T-cell (primary cell): ENCODE data around the gene NABP2. TPM values are rescaled to one million over a fixed set of nuclear protein-coding genes. Genes with fewer than 3 reads are reported as not detected.

ENCODE experiments used
- total RNA-seq, 35 experiments: library from RNA in 6 of 35; stranded (reverse) in 6 of 35; fragments of 120-200 nt in 1 of 35; gene quantifications; one replicate each; pipeline versions ENCODE4 v1.2.1 to v1.2.4 and lab custom pipeline; 2013 to 2026

Gene NABP2
- total RNA-seq, 5 donors from 2014 or later (not counting 1 experiment from before 2014, with no cell fraction given) = 11.8 to 19.1 (median 14.0) TPM

Other genes with a start within 250 kb of the NABP2 start
- 1 to 10 TPM; 2.6 to 7.3 (median 3.2) TPM for gene SUOX, start 227.1 kb upstream of the NABP2 start, total RNA-seq
- 10 to 100 TPM in 3 of 5 donors, 1 to 10 TPM in 2; 6.1 to 14.9 (median 13.2) TPM for gene IKZF4, start 203.3 kb upstream of the NABP2 start, total RNA-seq
- gene RPS26, start 182.4 kb upstream of the NABP2 start, total RNA-seq = 100 to 1,000 TPM in 1 of 5 donors, 10 to 100 TPM in 4; 30.3 to 141 (median 49.9) TPM
- 10 to 100 TPM in 1 of 5 donors, 1 to 10 TPM in 3, under 1 TPM in 1; 0.93 to 24.0 (median 8.2) TPM for gene ERBB3, start 144.2 kb upstream of the NABP2 start, total RNA-seq
- 100 to 1,000 TPM in 3 of 5 donors, 10 to 100 TPM in 2; 67.5 to 113 (median 104) TPM for gene PA2G4, start 119.8 kb upstream of the NABP2 start, total RNA-seq
- 1,000 to 10,000 TPM; 4,612 to 5,648 (median 5,133) TPM for gene RPL41, start 107.7 kb upstream of the NABP2 start, total RNA-seq
- gene ZC3H10, start 106.1 kb upstream of the NABP2 start, total RNA-seq = 10 to 100 TPM in 3 of 5 donors, 1 to 10 TPM in 2; 8.4 to 15.1 (median 11.4) TPM
- gene ESYT1, start 96.1 kb upstream of the NABP2 start, total RNA-seq = 100 to 1,000 TPM; 181 to 298 (median 276) TPM
- gene MYL6B, start 71.8 kb upstream of the NABP2 start, total RNA-seq = 10 to 100 TPM in 1 of 5 donors, 1 to 10 TPM in 4; 5.9 to 12.4 (median 7.7) TPM
- 100 to 1,000 TPM; 506 to 663 (median 569) TPM for gene MYL6, start 66.0 kb upstream of the NABP2 start, total RNA-seq
- 100 to 1,000 TPM; 135 to 160 (median 159) TPM for gene SMARCC2, start 34.9 kb upstream of the NABP2 start, total RNA-seq
- 10 to 100 TPM; 26.3 to 43.1 (median 39.4) TPM for gene RNF41, start 2.4 kb upstream of the NABP2 start, total RNA-seq
- 1 to 10 TPM in 1 of 5 donors, under 1 TPM in 2, not detected in 2; 0.57 to 1.4 (median 0.58) TPM for gene SLC39A5, start 5.7 kb downstream of the NABP2 start, total RNA-seq
- 10 to 100 TPM; 35.8 to 51.0 (median 43.1) TPM for gene ANKRD52, start 34.0 kb downstream of the NABP2 start, total RNA-seq
- 10 to 100 TPM; 29.9 to 38.4 (median 31.9) TPM for gene COQ10A, start 42.6 kb downstream of the NABP2 start, total RNA-seq
- 100 to 1,000 TPM; 135 to 166 (median 159) TPM for gene CS, start 76.0 kb downstream of the NABP2 start, total RNA-seq
- gene CNPY2, start 91.6 kb downstream of the NABP2 start, total RNA-seq = 10 to 100 TPM; 52.9 to 92.8 (median 90.8) TPM
- gene PAN2, start 109.7 kb downstream of the NABP2 start, total RNA-seq = 100 to 1,000 TPM; 126 to 187 (median 164) TPM
- gene IL23A, start 114.5 kb downstream of the NABP2 start, total RNA-seq = 10 to 100 TPM; 16.3 to 29.9 (median 27.6) TPM
- gene STAT2, start 135.8 kb downstream of the NABP2 start, total RNA-seq = 100 to 1,000 TPM; 117 to 187 (median 162) TPM
- gene APOF, start 138.5 kb downstream of the NABP2 start, total RNA-seq = not detected
- gene TIMELESS, start 225.1 kb downstream of the NABP2 start, total RNA-seq = 1 to 10 TPM; 5.0 to 7.5 (median 6.4) TPM
- gene MIP, start 230.3 kb downstream of the NABP2 start, total RNA-seq = not detected
- gene SPRYD4, start 244.2 kb downstream of the NABP2 start, total RNA-seq = 1 to 10 TPM; 4.7 to 7.3 (median 5.5) TPM